Esophagus muscularis mucosa (tissue), 4 donors: Measurements from ENCODE around the gene ACSF3.

Source experiments
- CTCF ChIP-seq, 3 experiments: fragments of 200-600 bp in 2 of 3; fragments of 450-650 bp in 1 of 3; sonication (generic) in 2 of 3; IDR thresholded peaks; one replicate each; pipeline ENCODE4 v1.5.1; 2017 to 2019; ENCODE audit warnings: antibody characterized with exemption in 3 of 3, mild to moderate bottlenecking in 2 of 3, moderate library complexity in 1 of 3
- EP300 ChIP-seq: sonication (generic); formaldehyde crosslinking; IDR thresholded peaks from one replicate; pipeline ENCODE4 v1.6.1; 2017; ENCODE audit warnings: antibody characterized with exemption
- POLR2A ChIP-seq: fragments of 450-650 bp; IDR thresholded peaks from one replicate; pipeline ENCODE4 v1.6.1; 2017; ENCODE audit warnings: antibody characterized with exemption, moderate library complexity, mild to moderate bottlenecking, low read depth
- POLR2AphosphoS5 ChIP-seq, 2 donors: sonication (generic); formaldehyde crosslinking; IDR thresholded peaks; one replicate each; pipeline ENCODE4 v1.6.1; 2017; ENCODE audit warnings: antibody characterized with exemption in 2 of 2

- TF ChIP-seq CTCF (IDR thresholded peaks at IDR 0.05) (no peak), POLR2AphosphoS5 (IDR thresholded peaks at IDR 0.05) (no peak), POLR2A (no peak), EP300 (no peak)
Measured at GRCh38 chr16:89047331-89048089, 46.1 kb upstream of the ACSF3 start.
